GM23338 (cell line): Measurements from ENCODE around the gene CES2. TPM values are rescaled to one million over a fixed set of nuclear protein-coding genes. Genes with fewer than 3 reads are reported as not detected.

Experiments
- ATAC-seq: fragments of 200-7000 bp; cut with Tn5 transposase; 3 replicates; pipeline ENCODE4 v1.9.1; 2020
- DNase-seq: peaks from one replicate; pipeline ENCODE4 v3.0.0-alpha.2; 2015; ENCODE audit warnings: low spot score
- H2AFZ ChIP-seq: fragments of 200-600 bp; sonication (generic); 2 replicates; pipeline ENCODE4 v1.8.0; 2016; ENCODE audit warnings: antibody characterized with exemption, mild to moderate bottlenecking, moderate library complexity
- H3F3A ChIP-seq: fragments of 200-600 bp; sonication (generic); replicated peaks from 2 replicates; pipeline ENCODE4 v1.8.0; 2017; ENCODE audit warnings: antibody characterized with exemption, mixed run types, low read depth
- H3K27ac ChIP-seq: fragments of 200-600 bp; sonication (generic); 2 replicates; pipeline ENCODE4 v1.6.1; 2016; ENCODE audit warnings: low read depth
- H3K27me3 ChIP-seq: fragments of 200-600 bp; sonication (generic); 2 replicates; pipeline ENCODE4 v1.8.0; 2016; ENCODE audit warnings: mild to moderate bottlenecking, mixed run types, moderate library complexity; ENCODE audit not compliant: insufficient read depth
- H3K36me3 ChIP-seq: fragments of 200-600 bp; sonication (generic); 2 replicates; pipeline ENCODE4 v1.8.0; 2016; ENCODE audit warnings: mild to moderate bottlenecking; ENCODE audit not compliant: insufficient read depth
- H3K4me1 ChIP-seq: fragments of 200-600 bp; sonication (generic); 2 replicates; pipeline ENCODE4 v1.8.0; 2016; ENCODE audit warnings: mild to moderate bottlenecking, moderate library complexity; ENCODE audit not compliant: insufficient read depth
- H3K4me2 ChIP-seq: fragments of 200-600 bp; sonication (generic); 2 replicates; pipeline ENCODE4 v1.7.1; 2017; ENCODE audit warnings: mixed run types
- H3K4me3 ChIP-seq: fragments of 200-600 bp; sonication (generic); 2 replicates; pipeline ENCODE4 v1.6.1; 2016; ENCODE audit warnings: mixed run types
- H3K79me2 ChIP-seq: fragments of 200-600 bp; sonication (generic); replicated peaks from 2 replicates; pipeline ENCODE4 v1.8.0; 2017; ENCODE audit warnings: mild to moderate bottlenecking; ENCODE audit not compliant: insufficient read depth
- H3K9me2 ChIP-seq: fragments of 200-600 bp; sonication (generic); 2 replicates; pipeline ENCODE4 v1.8.0; 2017; ENCODE audit not compliant: insufficient read depth
- H4K20me1 ChIP-seq: fragments of 200-600 bp; sonication (generic); replicated peaks from 2 replicates; pipeline ENCODE4 v1.8.0; 2017; ENCODE audit warnings: mild to moderate bottlenecking; ENCODE audit not compliant: insufficient read depth
- H3K27ac Mint-ChIP-seq: 2 replicates; pipeline ENCODE4 v1.8.0; 2020; ENCODE audit warnings: inconsistent platforms, mild to moderate bottlenecking, moderate library complexity, mixed read lengths
- H3K27me3 Mint-ChIP-seq: 3 replicates; pipeline ENCODE4 v1.8.0; 2022; ENCODE audit warnings: low read depth, mild to moderate bottlenecking, moderate library complexity, mixed read lengths, inconsistent platforms; ENCODE audit not compliant: insufficient read depth, poor library complexity
- H3K36me3 Mint-ChIP-seq: 3 replicates; pipeline ENCODE4 v1.8.0; 2021; ENCODE audit warnings: low read depth, mild to moderate bottlenecking, inconsistent platforms, moderate library complexity, mixed read lengths
- H3K4me1 Mint-ChIP-seq: 3 replicates; pipeline ENCODE4 v1.8.0; 2020; ENCODE audit warnings: mild to moderate bottlenecking, inconsistent platforms, mixed read lengths
- H3K4me3 Mint-ChIP-seq: 3 replicates; pipeline ENCODE4 v1.8.0; 2021; ENCODE audit warnings: moderate library complexity, mild to moderate bottlenecking, inconsistent platforms, mixed read lengths
- H3K9me3 Mint-ChIP-seq: 3 replicates; pipeline ENCODE4 v1.8.0; 2020; ENCODE audit warnings: moderate library complexity, mild to moderate bottlenecking, inconsistent platforms, mixed read lengths
- ETS1 ChIP-seq: IDR thresholded peaks from 2 replicates; pipeline ENCODE4 v1.6.1; 2016; ENCODE audit warnings: antibody characterized with exemption
- EZH2 ChIP-seq: fragments of 200-600 bp; sonication (generic); IDR thresholded peaks from one replicate; pipeline ENCODE4 v1.8.0; 2017; ENCODE audit warnings: antibody characterized with exemption, mild to moderate bottlenecking, low read depth; ENCODE audit not compliant: unreplicated experiment
- EZH2phosphoT487 ChIP-seq: fragments of 200-600 bp; sonication (generic); IDR thresholded peaks from one replicate; pipeline ENCODE4 v1.8.1; 2018; ENCODE audit warnings: antibody characterized with exemption; ENCODE audit not compliant: unreplicated experiment
- JUNB ChIP-seq: IDR thresholded peaks from one replicate; pipeline ENCODE4 v1.6.1; 2016; ENCODE audit warnings: antibody characterized with exemption; ENCODE audit not compliant: unreplicated experiment
- NANOG ChIP-seq: IDR thresholded peaks from 2 replicates; pipeline ENCODE4 v1.6.1; 2016; ENCODE audit warnings: antibody characterized with exemption, borderline replicate concordance
- POLR2AphosphoS5 ChIP-seq: IDR thresholded peaks from 2 replicates; pipeline ENCODE4 v1.6.1; 2016; ENCODE audit warnings: antibody characterized with exemption, low read depth
- STAT1 ChIP-seq: IDR thresholded peaks from one replicate; pipeline ENCODE4 v1.6.1; 2016; ENCODE audit warnings: antibody characterized with exemption; ENCODE audit not compliant: unreplicated experiment
- ZNF114 ChIP-seq: fragments of 250-450 bp; sonication (Bioruptor Pico); IDR thresholded peaks from 2 replicates; pipeline ENCODE4 v1.5.0; 2020; ENCODE audit warnings: mild to moderate bottlenecking, moderate library complexity
- ZNF331 ChIP-seq: fragments of 250-450 bp; sonication (Bioruptor Pico); IDR thresholded peaks from 2 replicates; pipeline ENCODE4 v1.5.0; 2020; ENCODE audit warnings: low read depth, mild to moderate bottlenecking, moderate library complexity
- ZNF462 ChIP-seq: fragments of 250-450 bp; sonication (Bioruptor Pico); IDR thresholded peaks from 2 replicates; pipeline ENCODE4 v1.5.0; 2020; ENCODE audit warnings: mild to moderate bottlenecking, moderate library complexity
- polyA plus RNA-seq: library from polyadenylated mRNA; unstranded; fragments of >200 nt; fragmentation: Nextera tagmentation; extraction: Ambion mirVana; gene quantifications from 2 replicates; pipeline ENCODE4 v1.2.1, GENCODE V29; 2016
- total RNA-seq: library from RNA; depleted of rRNA; stranded (reverse); fragments of >200 nt; shearing (Covaris generic); gene quantifications from 2 replicates; pipeline ENCODE4 v1.2.3, GENCODE V29; 2014
- TF ChIP-seq, protein P1 (sequence below): IDR thresholded peaks from one replicate; pipeline ENCODE4 v1.6.1; 2018; ENCODE audit warnings: antibody characterized with exemption; ENCODE audit not compliant: unreplicated experiment
- TF ChIP-seq, protein P2 (sequence below), 2 experiments: fragments of 200-600 bp in 1 of 2; sonication (generic) in 1 of 2; conservative IDR thresholded peaks; 2 replicates each; pipeline versions ENCODE4 v1.5.1 to v1.6.1; 2016 to 2017; ENCODE audit warnings: antibody characterized with exemption in 2 of 2, low read depth in 2 of 2, mild to moderate bottlenecking in 2 of 2, moderate library complexity in 1 of 2

Gene CES2
- total and polyA plus RNA-seq, 2 experiments from 2014 or later, result 5.0 to 9.3 TPM

DNA sequence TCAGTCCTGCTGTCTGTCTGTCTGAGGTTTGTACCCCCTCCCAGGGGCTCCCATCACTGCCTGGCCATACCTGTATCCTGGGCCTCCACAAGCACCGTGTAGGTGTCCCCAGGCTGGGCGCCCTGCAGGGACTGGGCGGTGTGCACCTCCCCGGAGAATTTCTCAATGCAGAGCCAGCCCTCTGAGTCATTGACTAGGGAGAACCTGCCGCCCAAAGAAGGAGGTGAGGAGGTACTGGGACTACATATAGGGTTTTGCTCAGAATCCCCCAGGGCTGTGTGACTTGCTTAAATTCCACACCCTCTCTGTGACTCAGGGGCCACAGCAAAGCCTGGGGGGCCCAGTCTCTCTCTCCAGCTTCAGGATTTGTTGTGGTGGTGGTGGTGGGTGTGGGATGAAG, 24.2 kb upstream of the CES2 start (continued):
- TF ChIP-seq ZNF462 (CRISPR knock-in tag) (no peak), ZNF114 (CRISPR knock-in tag) (no peak), NANOG (no peak), ETS1 (no peak), EZH2phosphoT487 (no peak)

GRCh38 chr16:66911801-66912200, 23.5 kb upstream of the CES2 start:
- DNase-seq, result no peak
- Histone ChIP-seq H3K4me3 (no peak overlapping the region), H3F3A (no peaks in the 10 kb centered on the region), H4K20me1 (no peaks in the 10 kb centered on the region), H3K79me2 (no peaks in the 10 kb centered on the region), H3K4me1 (no peaks in the 10 kb centered on the region), H3K27me3 (no peaks in the 10 kb centered on the region), H3K4me2 (no peak overlapping the region), H3K27ac (no peak overlapping the region), H3K9me2 (no peaks in the 10 kb centered on the region), H2AFZ (no peak overlapping the region), H3K36me3 (no peaks in the 10 kb centered on the region)
- no peak for ATAC-seq
- peaks cover 16% of the 10 kb centered on the region for H3K27me3 Mint-ChIP-seq
- H3K36me3 Mint-ChIP-seq, result no peaks in the 10 kb centered on the region
- no peaks in the 10 kb centered on the region; the same call in 2 of the 3 replicates for H3K9me3 Mint-ChIP-seq
- H3K4me3 Mint-ChIP-seq, result no peak overlapping the region
- H3K27ac Mint-ChIP-seq, result no peak overlapping the region
- no peaks in the 10 kb centered on the region for H3K4me1 Mint-ChIP-seq
- TF ChIP-seq, protein P1, sequence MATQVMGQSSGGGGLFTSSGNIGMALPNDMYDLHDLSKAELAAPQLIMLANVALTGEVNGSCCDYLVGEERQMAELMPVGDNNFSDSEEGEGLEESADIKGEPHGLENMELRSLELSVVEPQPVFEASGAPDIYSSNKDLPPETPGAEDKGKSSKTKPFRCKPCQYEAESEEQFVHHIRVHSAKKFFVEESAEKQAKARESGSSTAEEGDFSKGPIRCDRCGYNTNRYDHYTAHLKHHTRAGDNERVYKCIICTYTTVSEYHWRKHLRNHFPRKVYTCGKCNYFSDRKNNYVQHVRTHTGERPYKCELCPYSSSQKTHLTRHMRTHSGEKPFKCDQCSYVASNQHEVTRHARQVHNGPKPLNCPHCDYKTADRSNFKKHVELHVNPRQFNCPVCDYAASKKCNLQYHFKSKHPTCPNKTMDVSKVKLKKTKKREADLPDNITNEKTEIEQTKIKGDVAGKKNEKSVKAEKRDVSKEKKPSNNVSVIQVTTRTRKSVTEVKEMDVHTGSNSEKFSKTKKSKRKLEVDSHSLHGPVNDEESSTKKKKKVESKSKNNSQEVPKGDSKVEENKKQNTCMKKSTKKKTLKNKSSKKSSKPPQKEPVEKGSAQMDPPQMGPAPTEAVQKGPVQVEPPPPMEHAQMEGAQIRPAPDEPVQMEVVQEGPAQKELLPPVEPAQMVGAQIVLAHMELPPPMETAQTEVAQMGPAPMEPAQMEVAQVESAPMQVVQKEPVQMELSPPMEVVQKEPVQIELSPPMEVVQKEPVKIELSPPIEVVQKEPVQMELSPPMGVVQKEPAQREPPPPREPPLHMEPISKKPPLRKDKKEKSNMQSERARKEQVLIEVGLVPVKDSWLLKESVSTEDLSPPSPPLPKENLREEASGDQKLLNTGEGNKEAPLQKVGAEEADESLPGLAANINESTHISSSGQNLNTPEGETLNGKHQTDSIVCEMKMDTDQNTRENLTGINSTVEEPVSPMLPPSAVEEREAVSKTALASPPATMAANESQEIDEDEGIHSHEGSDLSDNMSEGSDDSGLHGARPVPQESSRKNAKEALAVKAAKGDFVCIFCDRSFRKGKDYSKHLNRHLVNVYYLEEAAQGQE, result no peak
- TF ChIP-seq, protein P2, sequence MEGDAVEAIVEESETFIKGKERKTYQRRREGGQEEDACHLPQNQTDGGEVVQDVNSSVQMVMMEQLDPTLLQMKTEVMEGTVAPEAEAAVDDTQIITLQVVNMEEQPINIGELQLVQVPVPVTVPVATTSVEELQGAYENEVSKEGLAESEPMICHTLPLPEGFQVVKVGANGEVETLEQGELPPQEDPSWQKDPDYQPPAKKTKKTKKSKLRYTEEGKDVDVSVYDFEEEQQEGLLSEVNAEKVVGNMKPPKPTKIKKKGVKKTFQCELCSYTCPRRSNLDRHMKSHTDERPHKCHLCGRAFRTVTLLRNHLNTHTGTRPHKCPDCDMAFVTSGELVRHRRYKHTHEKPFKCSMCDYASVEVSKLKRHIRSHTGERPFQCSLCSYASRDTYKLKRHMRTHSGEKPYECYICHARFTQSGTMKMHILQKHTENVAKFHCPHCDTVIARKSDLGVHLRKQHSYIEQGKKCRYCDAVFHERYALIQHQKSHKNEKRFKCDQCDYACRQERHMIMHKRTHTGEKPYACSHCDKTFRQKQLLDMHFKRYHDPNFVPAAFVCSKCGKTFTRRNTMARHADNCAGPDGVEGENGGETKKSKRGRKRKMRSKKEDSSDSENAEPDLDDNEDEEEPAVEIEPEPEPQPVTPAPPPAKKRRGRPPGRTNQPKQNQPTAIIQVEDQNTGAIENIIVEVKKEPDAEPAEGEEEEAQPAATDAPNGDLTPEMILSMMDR (conservative IDR thresholded peaks at IDR 0.05; ENCODE audit: low read depth in 2 of 2), result no peak
- TF ChIP-seq JUNB, result no peak
- TF ChIP-seq POLR2AphosphoS5, result no peak
- no peak for TF ChIP-seq ZNF331 (CRISPR knock-in tag)
- no peak for TF ChIP-seq NANOG
- TF ChIP-seq STAT1, result no peak
- TF ChIP-seq ZNF114 (CRISPR knock-in tag), result no peak
- no peak for TF ChIP-seq EZH2
